ENCODE results near the gene TM4SF5. TPM values are rescaled to one million over a fixed set of nuclear protein-coding genes. Genes with fewer than 3 reads are reported as not detected.

The TM4SF5 gene
- polyA plus RNA-seq, 3 donors: not detected

GRCh38 chr17:4806456-4806776 lies 34.7 kb downstream of the TM4SF5 start:
- intact Hi-C loops (cut with micrococcal nuclease): loop anchor here (5.0 kb wide), 2 partner anchors 76 to 191 kb away; partner anchors contain the start of genes INCA1 (in 1 of the 2) and KIF1C (in 1 of the 2)
- H3K9ac ChIP-seq (ENCODE audit: insufficient read depth, low read length, poor library complexity, severe bottlenecking): peak overlapping the region; percentile 43
- peaks cover 38 to 39% of the 10 kb centered on the region in 2 donors for H3K36me3 Mint-ChIP-seq
- H3K9me3 Mint-ChIP-seq: peaks cover 0 to 4% (median 2%) of the 10 kb centered on the region in 7 donors
- H3K27me3 Mint-ChIP-seq (ENCODE audit: low read depth in 3 of 3): peaks cover 24 to 48% (median 44%) of the 10 kb centered on the region in 3 donors
- H3K27me3 ChIP-seq (ENCODE audit: control insufficient read depth in 2 of 2, insufficient read depth in 2 of 2, low read length in 2 of 2): peaks cover 3 to 28% of the 10 kb centered on the region in 2 donors
- WGBS (ENCODE audit: insufficient coverage): 2% methylated on average over 11 of the region's 16 CpGs
- no peak overlapping the region for H3K27ac Mint-ChIP-seq
- H3K4me2 ChIP-seq (replicated peaks; ENCODE audit: extremely low read depth, low read length, poor library complexity, severe bottlenecking): peak overlapping the region; percentile 83
- TF ChIP-seq CTCF (IDR thresholded peaks at IDR 0.05): no peak
- DNase-seq: no peak
- H3K4me1 ChIP-seq (ENCODE audit: control insufficient read depth in 1 of 2, insufficient read depth in 2 of 2, low read length in 2 of 2): peaks cover 10 to 11% of the 10 kb centered on the region in 2 donors
- H3K4me3 Mint-ChIP-seq: peak overlapping the region; percentile 72 to 79
- no peak overlapping the region for H3K27ac ChIP-seq (ENCODE audit: low read depth in 1 of 2, low read length in 2 of 2)
- H3K4me3 ChIP-seq (replicated peaks in 1 of 3; ENCODE audit: low read depth in 2 of 3, low read length in 3 of 3): peak overlapping the region; percentile 37 to 81 (median 38)
- peaks cover 16 to 28% of the 10 kb centered on the region in 2 donors for H3K36me3 ChIP-seq (replicated peaks in 1 of 2; ENCODE audit: control insufficient read depth in 1 of 2, insufficient read depth in 2 of 2, low read length in 2 of 2)
- H2AFZ ChIP-seq (ENCODE audit: insufficient read depth, low read depth, low read length, poor library complexity, severe bottlenecking): peak overlapping the region; percentile 71
- peaks cover 24% of the 10 kb centered on the region for H3K4me1 Mint-ChIP-seq
- H3K79me2 ChIP-seq (ENCODE audit: insufficient read depth, low read length): no peaks in the 10 kb centered on the region
- H4K20me1 ChIP-seq (ENCODE audit: insufficient read depth, low read length): peaks cover 10% of the 10 kb centered on the region
- H3K9me3 ChIP-seq (replicated peaks in 1 of 2; ENCODE audit: control insufficient read depth in 1 of 2, insufficient read depth in 1 of 2, low read length in 2 of 2): no peaks in the 10 kb centered on the region

GRCh38 chr17:4806777-4807604 lies 35.3 kb downstream of the TM4SF5 start, which contains the start of gene PLD2:
Gene PLD2 (plus strand): TSS chr17:4807152. CDS start chr17:4807773, 621 bp downstream.
- Histone ChIP-seq H2AFZ (ENCODE audit: insufficient read depth, low read depth, low read length, poor library complexity, severe bottlenecking) (peak within 1 kb of the TSS; percentile 74), H3K4me3 (replicated peaks in 1 of 3; ENCODE audit: low read depth in 2 of 3, low read length in 3 of 3) (peak within 1 kb of the TSS; percentile 54 to 91 (median 81)), H3K79me2 (ENCODE audit: insufficient read depth, low read length) (no peaks in the 10 kb centered on the region), H3K9ac (ENCODE audit: insufficient read depth, low read length, poor library complexity, severe bottlenecking) (peak within 1 kb of the TSS; percentile 80), H3K4me2 (replicated peaks; ENCODE audit: extremely low read depth, low read length, poor library complexity, severe bottlenecking) (peak within 1 kb of the TSS; percentile 83), H3K9me3 (replicated peaks in 1 of 2; ENCODE audit: control insufficient read depth in 1 of 2, insufficient read depth in 1 of 2, low read length in 2 of 2) (no peaks in the 10 kb centered on the region), H3K36me3 (replicated peaks in 1 of 2; ENCODE audit: control insufficient read depth in 1 of 2, insufficient read depth in 2 of 2, low read length in 2 of 2) (peaks cover 16 to 32% of the 10 kb centered on the region in 2 donors), H4K20me1 (ENCODE audit: insufficient read depth, low read length) (peaks cover 10% of the 10 kb centered on the region), H3K4me1 (ENCODE audit: control insufficient read depth in 1 of 2, insufficient read depth in 2 of 2, low read length in 2 of 2) (peaks cover 10 to 11% of the 10 kb centered on the region in 2 donors), H3K27me3 (ENCODE audit: control insufficient read depth in 2 of 2, insufficient read depth in 2 of 2, low read length in 2 of 2) (peaks cover 3 to 28% of the 10 kb centered on the region in 2 donors), H3K27ac (ENCODE audit: low read depth in 1 of 2, low read length in 2 of 2) (peak within 1 kb of the TSS in 1 of 2 donors; percentile 86)
- DNase-seq: peak; percentile 69 to 80 (median 71)
- Mint-ChIP-seq H3K4me3 (peak within 1 kb of the TSS; percentile 86 to 90), H3K27me3 (ENCODE audit: low read depth in 3 of 3) (peaks cover 24 to 48% (median 44%) of the 10 kb centered on the region in 3 donors), H3K36me3 (peaks cover 41 to 42% of the 10 kb centered on the region in 2 donors), H3K9me3 (peaks cover 0 to 4% (median 2%) of the 10 kb centered on the region in 7 donors), H3K4me1 (peaks cover 24% of the 10 kb centered on the region), H3K27ac (peak within 1 kb of the TSS in 6 of 7 donors; percentile 45 to 92 (median 65))
- TF ChIP-seq CTCF (IDR thresholded peaks at IDR 0.05): no peak
- WGBS (ENCODE audit: insufficient coverage): under 1% methylated on average over 94 of the region's 106 CpGs
- intact Hi-C loops (cut with micrococcal nuclease): loop anchor here (5.0 kb wide), 2 partner anchors 75 to 190 kb away; partner anchors contain the start of genes INCA1 (in 1 of the 2) and KIF1C (in 1 of the 2)
